Right kidney (tissue), 1 donor: ENCODE measurements around the gene AOC3.
"Not testable (repeated sequence)": the region's sequence is repeated elsewhere in the genome, so short reads cannot be mapped to it uniquely, and the experiment has no call there.

ENCODE experiments used
- DNase-seq: peaks from one replicate; pipeline ENCODE4 v3.0.0-alpha.2; 2016

AOC3 gene

GRCh38 chr17:42866631-42867575 lies 15.9 kb downstream of the AOC3 start:
- DNase-seq = no peak

GRCh38 chr17:42867694-42868261 lies 16.8 kb downstream of the AOC3 start:
- not testable (repeated sequence) for DNase-seq

- no peak for DNase-seq
Observed at GRCh38 chr17:42868338-42868737, 17.3 kb downstream of the AOC3 start.

- DNase-seq = no peak
Observed at GRCh38 chr17:42871647-42872046, 20.6 kb downstream of the AOC3 start.

DNA sequence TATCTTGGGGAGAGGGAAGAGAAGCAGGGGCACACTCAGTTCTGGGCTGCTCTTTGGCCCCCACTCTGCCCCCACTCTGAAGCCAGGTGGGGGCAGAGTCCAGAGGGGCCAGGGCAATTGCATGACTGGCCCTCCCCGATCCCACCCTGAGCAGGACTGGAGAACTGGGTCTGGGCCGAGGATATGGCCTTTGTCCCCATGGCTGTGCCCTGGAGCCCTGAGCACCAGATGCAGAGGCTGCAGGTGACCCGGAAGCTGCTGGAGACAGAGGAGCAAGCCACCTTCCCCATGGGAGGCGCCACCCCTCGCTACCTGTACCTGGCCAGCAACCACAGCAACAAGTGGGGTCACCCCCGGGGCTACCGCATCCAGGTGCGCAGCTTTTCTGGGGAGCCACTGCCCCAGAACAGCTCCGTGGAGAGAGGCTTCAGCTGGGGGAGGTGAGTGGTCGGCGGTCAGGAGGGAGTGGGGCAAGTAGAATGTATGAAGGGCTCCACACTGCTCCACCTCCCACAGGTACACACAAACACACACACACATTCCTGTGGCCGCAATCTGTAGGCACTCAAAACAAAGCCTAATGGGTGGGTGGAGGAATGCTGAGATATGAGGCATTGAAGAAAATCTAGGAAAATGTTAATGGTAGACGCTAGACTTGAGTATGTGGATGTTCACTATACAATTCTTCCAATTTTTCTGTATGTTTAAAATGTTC lies 21.4 kb downstream of the AOC3 start:
- no peak for DNase-seq

DNA sequence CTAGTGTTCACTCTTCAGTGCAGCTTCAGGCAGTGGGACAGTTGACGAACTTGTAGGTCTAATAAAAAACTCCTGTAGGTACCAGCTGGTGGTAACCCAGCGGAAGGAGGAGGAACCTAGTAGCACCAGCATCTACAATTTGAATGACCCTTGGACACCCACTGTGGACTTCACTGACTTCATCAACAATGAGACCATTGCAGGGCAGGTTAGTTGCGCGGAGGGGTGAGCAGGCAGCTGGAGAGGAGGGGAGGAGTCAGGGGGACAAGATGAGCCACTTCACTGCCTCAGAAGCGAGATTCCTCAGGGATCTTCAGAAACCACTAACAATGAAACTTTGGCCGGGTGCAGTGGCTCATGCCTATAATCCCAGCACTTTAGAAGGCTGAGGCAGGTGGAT lies 22.3 kb downstream of the AOC3 start:
- DNase-seq = no peak

DNA sequence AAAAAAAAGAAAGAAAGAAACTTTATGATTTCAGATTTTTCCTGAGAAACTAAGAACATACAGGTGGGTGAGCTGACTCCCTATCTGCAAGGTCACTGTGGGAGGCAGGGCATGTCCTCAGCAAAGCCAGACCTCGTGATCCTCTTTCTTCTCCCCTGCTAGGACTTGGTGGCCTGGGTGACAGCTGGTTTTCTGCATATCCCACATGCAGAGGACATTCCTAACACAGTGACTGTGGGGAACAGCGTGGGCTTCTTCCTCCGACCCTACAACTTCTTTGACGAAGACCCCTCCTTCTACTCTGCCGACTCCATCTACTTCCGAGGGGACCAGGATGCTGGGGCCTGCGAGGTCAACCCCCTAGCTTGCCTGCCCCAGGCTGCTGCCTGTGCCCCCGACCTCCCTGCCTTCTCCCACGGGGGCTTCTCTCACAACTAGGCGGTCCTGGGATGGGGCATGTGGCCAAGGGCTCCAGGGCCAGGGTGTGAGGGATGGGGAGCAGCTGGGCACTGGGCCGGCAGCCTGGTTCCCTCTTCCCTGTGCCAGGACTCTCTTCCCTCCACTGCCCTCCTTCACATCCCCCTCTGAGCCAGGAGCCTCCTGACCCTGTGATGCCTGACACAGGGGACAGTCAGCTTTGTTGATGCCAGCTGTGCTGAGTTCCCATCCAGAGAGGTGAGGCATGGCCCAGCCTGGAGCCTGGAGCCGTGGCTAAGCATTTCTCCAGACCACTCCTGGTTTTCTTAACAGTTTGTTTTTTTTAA lies 23.1 kb downstream of the AOC3 start:
- DNase-seq = not testable (repeated sequence)

- DNase-seq = no peak
Observed at GRCh38 chr17:42877037-42877436, 26.0 kb downstream of the AOC3 start.

DNA sequence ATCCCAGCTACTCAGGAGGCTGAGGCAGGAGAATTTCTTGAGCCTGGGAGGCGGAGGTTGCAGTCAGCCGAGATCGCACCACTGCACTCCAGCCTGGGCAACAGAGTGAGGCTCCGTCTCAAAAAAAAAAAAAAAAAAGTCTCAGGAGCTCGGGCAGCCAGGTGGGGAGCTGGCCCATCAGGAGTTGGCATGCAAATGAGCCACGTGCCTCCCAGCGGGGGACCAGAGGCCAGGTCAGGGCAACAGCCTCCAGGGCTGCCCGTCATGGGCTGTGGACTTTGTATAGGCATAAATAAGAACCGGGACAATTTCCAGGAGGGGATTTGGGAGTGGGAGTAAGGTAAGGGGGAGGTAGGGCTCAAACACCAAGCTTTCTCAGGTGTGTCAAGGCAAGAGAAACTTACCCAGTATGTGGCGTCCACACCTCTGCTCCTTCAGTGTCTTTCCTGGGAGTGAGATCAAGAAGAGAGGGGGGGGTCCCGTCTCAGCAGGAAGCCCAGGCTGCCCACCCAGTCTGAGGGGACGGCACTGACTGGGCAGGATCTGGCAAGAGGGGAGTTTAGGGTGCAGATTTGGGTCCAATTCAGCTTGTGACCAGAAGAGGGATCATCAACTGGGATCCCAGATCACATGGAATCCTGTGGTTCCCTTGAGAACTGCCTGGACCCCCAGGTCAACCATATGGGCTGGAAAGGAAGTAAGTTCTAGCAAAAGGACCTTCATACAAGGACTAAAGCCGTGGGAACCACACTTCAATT lies 27.3 kb downstream of the AOC3 start:
- DNase-seq = peak; percentile 35

DNA sequence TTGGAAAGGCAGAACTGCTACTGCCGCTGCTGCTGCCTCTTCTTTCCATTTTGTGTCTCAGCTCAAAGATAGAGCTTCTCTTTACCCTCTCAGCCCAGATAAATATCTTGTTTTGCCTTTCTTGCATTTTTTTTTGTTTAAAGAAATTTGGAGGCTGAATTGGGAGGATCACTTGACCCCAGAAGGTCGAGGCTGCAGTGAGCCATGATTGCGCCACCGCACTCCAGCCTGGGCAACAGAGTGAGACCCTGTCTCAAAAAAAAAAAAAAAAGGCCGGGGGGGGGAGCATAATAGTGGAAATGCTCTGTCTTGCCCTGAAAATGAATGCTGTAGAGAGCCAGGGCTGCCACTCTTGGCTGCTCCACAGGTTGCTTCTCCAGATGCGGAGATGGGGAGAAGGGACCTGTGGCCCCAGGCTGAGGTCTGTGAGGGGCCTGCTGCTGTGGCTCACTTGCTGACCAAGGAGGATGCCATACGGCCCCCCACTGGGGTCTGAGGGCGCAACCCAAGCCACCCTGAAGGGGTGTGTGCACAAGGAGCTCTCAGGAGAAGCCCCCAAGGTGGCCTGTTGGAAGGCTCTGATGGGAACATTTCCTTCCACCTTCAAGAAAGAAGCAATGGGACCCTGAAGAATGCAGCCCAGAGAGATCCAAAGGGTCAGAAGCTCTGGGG lies 28.1 kb downstream of the AOC3 start:
- DNase-seq = no peak

- DNase-seq = no peak
Observed at GRCh38 chr17:42879596-42879985, 28.6 kb downstream of the AOC3 start.

DNA sequence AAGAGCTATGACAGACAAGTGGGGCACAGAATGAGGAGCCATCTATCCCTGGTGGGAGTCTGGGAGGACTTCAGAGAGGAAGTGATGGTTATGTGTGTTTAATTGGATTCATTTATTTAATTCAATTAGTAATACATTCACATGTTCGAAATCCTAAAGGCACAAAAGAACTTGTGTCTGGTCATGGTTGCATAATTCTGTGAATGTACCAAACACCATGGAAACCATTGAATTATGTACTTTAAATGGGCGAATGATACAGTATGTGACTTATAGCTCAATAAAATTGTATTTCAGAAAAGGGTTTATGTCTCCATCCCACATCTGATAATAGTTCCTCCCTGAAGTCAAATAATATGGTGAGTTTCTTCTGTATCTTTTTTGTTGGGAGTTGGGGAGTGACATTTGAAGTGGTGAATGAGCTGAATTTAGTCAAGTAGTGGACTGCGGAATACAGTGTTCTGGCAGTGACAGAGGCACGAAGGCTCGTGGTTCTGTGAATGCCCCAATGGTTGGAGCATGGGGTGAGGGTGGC lies 29.8 kb downstream of the AOC3 start:
- DNase-seq = no peak

- not testable (repeated sequence) for DNase-seq
Observed at GRCh38 chr17:42881706-42882105, 30.7 kb downstream of the AOC3 start.

DNA sequence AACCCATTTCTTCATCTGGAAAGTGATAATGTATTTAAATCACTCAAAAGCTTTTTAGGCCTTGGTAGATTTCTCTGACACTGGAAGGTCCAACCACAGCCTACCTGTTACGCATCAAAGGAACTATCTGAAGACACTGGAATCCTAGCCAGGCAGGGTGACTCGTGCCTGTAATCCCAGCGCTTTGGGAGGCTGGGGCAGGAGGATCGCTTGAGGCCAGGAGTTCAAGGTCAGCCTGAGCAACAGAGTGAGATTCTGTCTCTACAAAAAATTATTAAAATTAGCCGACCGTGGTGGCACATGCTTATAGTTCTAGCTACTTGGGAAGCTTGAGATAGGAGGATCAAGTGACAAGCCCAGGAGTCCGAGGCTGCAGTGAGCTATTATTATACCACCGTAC lies 31.2 kb downstream of the AOC3 start:
- no peak for DNase-seq

GRCh38 chr17:42883802-42884558 lies 33.0 kb downstream of the AOC3 start:
- DNase-seq = no peak

DNA sequence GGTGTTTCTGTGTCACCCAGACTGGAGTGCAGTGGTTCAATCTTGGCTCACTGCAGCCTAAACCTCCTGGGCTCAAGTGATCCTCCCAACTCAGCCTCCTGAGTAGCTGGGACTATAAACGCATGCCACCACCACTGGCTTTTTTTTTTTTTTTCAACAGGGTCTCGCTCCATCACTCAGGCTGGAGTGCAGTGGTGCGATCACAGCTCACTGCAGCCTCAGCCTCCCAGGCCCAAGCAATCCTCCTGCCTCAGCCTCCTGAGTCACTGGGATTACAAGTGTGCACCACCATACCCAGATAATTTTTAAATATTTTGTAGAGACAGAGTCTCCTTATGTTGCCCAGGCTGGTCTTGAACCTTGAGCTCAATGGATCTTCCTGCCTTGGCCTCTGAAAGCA lies 34.8 kb downstream of the AOC3 start:
- not testable (repeated sequence) for DNase-seq

DNA sequence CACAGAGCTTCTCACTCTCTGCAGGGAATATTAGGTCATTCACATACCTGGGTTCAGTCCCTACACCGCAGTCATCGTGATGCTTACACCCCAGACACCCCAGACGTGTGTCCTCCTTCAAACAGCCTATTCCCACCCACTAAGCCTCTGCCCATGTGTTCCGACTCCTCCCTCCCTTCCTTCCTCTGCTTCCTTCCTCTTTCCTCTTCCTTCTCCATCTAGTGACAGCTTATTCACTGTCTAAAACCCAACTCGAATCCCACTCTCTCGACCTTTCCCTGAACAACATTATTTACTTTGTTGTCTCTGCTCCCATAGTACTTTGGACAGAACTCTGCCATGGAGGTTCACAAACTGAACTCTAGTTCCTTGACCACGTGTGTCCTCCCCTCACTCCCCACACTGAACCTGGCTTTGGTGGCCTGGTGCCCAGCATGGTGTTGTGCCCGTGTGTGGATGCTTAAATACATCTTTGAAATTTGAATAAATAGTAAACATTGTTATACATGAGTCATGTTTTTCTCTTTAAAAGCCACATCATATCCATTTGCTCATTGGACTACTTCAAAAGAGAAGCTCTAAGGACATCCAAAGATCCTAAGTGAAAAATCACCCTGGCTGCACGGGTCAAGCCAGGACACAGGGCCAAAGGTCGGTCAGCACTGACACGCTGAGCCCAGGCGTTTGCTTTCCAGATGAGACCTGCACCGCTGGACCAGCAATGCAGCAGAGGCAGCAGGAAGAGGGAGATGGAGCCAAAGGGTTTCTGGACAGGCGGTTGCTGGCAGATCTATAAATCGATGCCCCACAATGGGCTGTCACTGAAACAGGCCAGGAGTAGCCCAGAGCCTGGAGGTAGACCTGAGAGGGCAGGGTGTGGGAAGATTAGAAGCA lies 35.5 kb downstream of the AOC3 start:
- DNase-seq = no peak

- DNase-seq = no peak
Observed at GRCh38 chr17:42889809-42890208, 38.8 kb downstream of the AOC3 start.
